ENCODE data around the gene CFP. TPM values are rescaled to one million over a fixed set of nuclear protein-coding genes. Genes with fewer than 3 reads are reported as not detected.
A peak's percentile ranks its signal among the peaks of the same experiment; 100 is the strongest.

Gene CFP
- total RNA-seq, 2 donors from 2014 or later = 17.7 to 25.3 TPM

- Mint-ChIP-seq H3K27me3 (no peaks in the 10 kb centered on the region), H3K27ac (peak overlapping the region; percentile 95), H3K4me3 (peak overlapping the region; percentile 58), H3K4me1 (peaks cover 19% of the 10 kb centered on the region), H3K36me3 (ENCODE audit: low read depth) (peaks cover 9% of the 10 kb centered on the region)
- DNase-seq (no peak), ATAC-seq (peak; percentile 3)
- no peaks in the 10 kb centered on the region for H3K9me3 ChIP-seq (ENCODE audit: control insufficient read depth, low read length, poor library complexity, severe bottlenecking)
Measured at GRCh38 chrX:47573341-47574075, 56.2 kb downstream of the CFP start.

Other genes with a start within 250 kb of the CFP start
- gene ZNF41, start 146.7 kb downstream of the CFP start, total RNA-seq = 1 to 10 TPM; 8.4 to 8.6 TPM
- 100 to 1,000 TPM; 132 to 140 TPM for gene ARAF, start 68.7 kb downstream of the CFP start, total RNA-seq
- 100 to 1,000 TPM in 1 of 2 donors, 10 to 100 TPM in 1; 94.5 to 143 TPM for gene TIMP1, start 47.5 kb downstream of the CFP start, total RNA-seq
- 1 to 10 TPM in 1 of 2 donors, under 1 TPM in 1; 0.52 to 1.1 TPM for gene SYN1, start 10.1 kb downstream of the CFP start, total RNA-seq
- gene ELK1, start 20.6 kb upstream of the CFP start, total RNA-seq = 10 to 100 TPM; 33.0 to 33.2 TPM
- 100 to 1,000 TPM; 164 to 185 TPM for gene UXT, start 29.2 kb upstream of the CFP start, total RNA-seq
- 10 to 100 TPM; 10.0 to 10.4 TPM for gene ZNF81, start 207.0 kb upstream of the CFP start, total RNA-seq